H1 (cell line): ENCODE results near the gene ATP6AP1. TPM values are rescaled to one million over a fixed set of nuclear protein-coding genes. Genes with fewer than 3 reads are reported as not detected.

ENCODE experiments used
- CTCF ChIA-PET: fragments of 300-600 bp; sonication (Branson Sonifier 250); formaldehyde crosslinking; loops from one replicate; lab custom pipeline; 2021; ENCODE audit not compliant: partially characterized antibody; lab: Charles Lee
- POLR2A ChIA-PET: fragments of 300-600 bp; sonication (Branson Sonifier 250); formaldehyde crosslinking; loops from one replicate; lab custom pipeline; 2021; ENCODE audit warnings: inconsistent platforms; ENCODE audit not compliant: partially characterized antibody; lab: Charles Lee
- DNase-seq, 2 experiments: peaks; one replicate each; pipeline versions ENCODE4 v3.0.0 to v3.0.0-alpha.2; 2010 to 2022; ENCODE audit warnings: low spot score in 2 of 2, low read depth in 1 of 2, mixed read lengths in 1 of 2
- FAIRE-seq: peaks from 2 replicates; lab custom pipeline; 2011; peaks lifted over from hg19 to GRCh38; lab: Jason Lieb, UNC
- H2AFZ ChIP-seq: 2 replicates; pipeline ENCODE4 v1.8.1; 2012; ENCODE audit warnings: low read length, inconsistent platforms
- H2AK5ac ChIP-seq: 2 replicates; pipeline ENCODE4 v1.6.1; 2013; ENCODE audit warnings: low read depth, low read length
- H2BK120ac ChIP-seq: replicated peaks from 2 replicates; pipeline ENCODE3; 2013; ENCODE audit warnings: low read depth, low read length, inconsistent platforms
- H2BK12ac ChIP-seq: 2 replicates; pipeline ENCODE4 v1.6.1; 2013; ENCODE audit warnings: low read depth, low read length
- H2BK15ac ChIP-seq: 2 replicates; pipeline ENCODE4 v1.6.1; 2013; ENCODE audit warnings: low read length
- H2BK20ac ChIP-seq: 2 replicates; pipeline ENCODE4 v1.6.1; 2013; ENCODE audit warnings: low read length
- H2BK5ac ChIP-seq: 2 replicates; pipeline ENCODE4 v1.6.1; 2013; ENCODE audit warnings: low read depth, low read length
- H3K14ac ChIP-seq: 2 replicates; pipeline ENCODE4 v1.6.1; 2013; ENCODE audit warnings: inconsistent platforms; ENCODE audit not compliant: insufficient read length
- H3K18ac ChIP-seq: 2 replicates; pipeline ENCODE4 v1.6.1; 2013; ENCODE audit warnings: low read length; ENCODE audit errors: extremely low read depth
- H3K23ac ChIP-seq: 2 replicates; pipeline ENCODE4 v1.6.1; 2013; ENCODE audit warnings: inconsistent platforms; ENCODE audit not compliant: insufficient read length
- H3K23me2 ChIP-seq: 2 replicates; pipeline ENCODE4 v1.6.1; 2013; ENCODE audit warnings: low read depth, low read length
- H3K27ac ChIP-seq: 2 replicates; pipeline ENCODE4 v1.6.1; 2011; ENCODE audit warnings: low read depth, low read length, inconsistent platforms
- H3K27me3 ChIP-seq, 4 experiments: replicated peaks in 1 of 4; 1 replicate in 1 of 4; 2 replicates in 3 of 4; pipeline versions ENCODE4 v1.6.1 to v1.8.1; 2011 to 2013; ENCODE audit warnings: low read length in 3 of 4, mild to moderate bottlenecking in 3 of 4, inconsistent platforms in 2 of 4, mixed read lengths in 2 of 4, moderate library complexity in 1 of 4; ENCODE audit not compliant: control insufficient read depth in 3 of 4, insufficient read depth in 3 of 4; ENCODE audit errors: extremely low read depth in 1 of 4
- H3K36me3 ChIP-seq, 4 experiments: 2 replicates each; pipeline versions ENCODE4 v1.6.1 to v1.8.1; 2011 to 2013; ENCODE audit warnings: mild to moderate bottlenecking in 4 of 4, low read length in 3 of 4, moderate library complexity in 2 of 4, control low read depth in 1 of 4, inconsistent platforms in 1 of 4; ENCODE audit not compliant: insufficient read depth in 4 of 4, control insufficient read depth in 2 of 4
- H3K4ac ChIP-seq: replicated peaks from 2 replicates; pipeline ENCODE3; 2013; ENCODE audit warnings: low read length, low read depth, mixed read lengths, inconsistent platforms; ENCODE audit not compliant: insufficient read length
- H3K4me1 ChIP-seq, 4 experiments: replicated peaks in 1 of 4; 1 replicate in 1 of 4; 2 replicates in 3 of 4; pipeline versions ENCODE4 v1.6.1 to v1.8.1; 2011 to 2013; ENCODE audit warnings: low read length in 3 of 4, inconsistent platforms in 2 of 4, mixed read lengths in 1 of 4; ENCODE audit not compliant: insufficient read depth in 4 of 4, control insufficient read depth in 3 of 4
- H3K4me2 ChIP-seq, 2 experiments: 2 replicates each; pipeline versions ENCODE4 v1.6.1 to v1.8.1; 2011 to 2013; ENCODE audit warnings: low read depth in 2 of 2, low read length in 2 of 2, control low read depth in 1 of 2, inconsistent platforms in 1 of 2, mild to moderate bottlenecking in 1 of 2; ENCODE audit not compliant: insufficient read depth in 1 of 2
- H3K4me3 ChIP-seq, 4 experiments: fragments of 200-600, 300-600 bp in 1 of 4; sonication (generic), shearing (Covaris generic), sonication (Bioruptor Twin) in 1 of 4; 2 replicates each; pipeline versions ENCODE4 v1.5.1 to v1.8.1; 2011 to 2016; ENCODE audit warnings: low read length in 4 of 4, low read depth in 3 of 4, control low read depth in 2 of 4, inconsistent platforms in 2 of 4, mild to moderate bottlenecking in 2 of 4, mixed read lengths in 1 of 4, moderate library complexity in 1 of 4; ENCODE audit not compliant: insufficient read depth in 2 of 4; ENCODE audit errors: extremely low read depth in 1 of 4
- H3K56ac ChIP-seq: replicated peaks from 2 replicates; pipeline ENCODE3; 2013; ENCODE audit warnings: low read depth, mild to moderate bottlenecking, mixed read lengths, low read length, inconsistent platforms; ENCODE audit not compliant: insufficient read length
- H3K79me1 ChIP-seq: 2 replicates; pipeline ENCODE4 v1.6.1; 2013; ENCODE audit warnings: low read depth, low read length, control low read depth
- H3K79me2 ChIP-seq, 2 experiments: 2 replicates each; pipeline versions ENCODE4 v1.6.1 to v1.8.1; 2012 to 2013; ENCODE audit warnings: low read length in 2 of 2, mild to moderate bottlenecking in 2 of 2, inconsistent platforms in 1 of 2; ENCODE audit not compliant: insufficient read depth in 2 of 2, control insufficient read depth in 1 of 2
- H3K9ac ChIP-seq, 4 experiments: replicated peaks in 1 of 4; 1 replicate in 1 of 4; 2 replicates in 3 of 4; pipeline versions ENCODE4 v1.6.1 to v1.8.1; 2011 to 2013; ENCODE audit warnings: low read depth in 3 of 4, low read length in 3 of 4, control low read depth in 2 of 4, mild to moderate bottlenecking in 2 of 4, moderate library complexity in 2 of 4, inconsistent platforms in 1 of 4; ENCODE audit errors: extremely low read depth in 1 of 4
- H3K9me3 ChIP-seq, 2 experiments: 2 replicates each; pipeline versions ENCODE4 v1.6.1 to v1.8.1; 2012 to 2013; ENCODE audit warnings: mild to moderate bottlenecking in 2 of 2, moderate library complexity in 2 of 2, control low read depth in 1 of 2, inconsistent platforms in 1 of 2, low read depth in 1 of 2, low read length in 1 of 2, mixed read lengths in 1 of 2; ENCODE audit not compliant: insufficient read depth in 2 of 2
- H4K20me1 ChIP-seq, 2 experiments: replicated peaks in 1 of 2; 2 replicates each; pipeline versions ENCODE3 to v1.8.1; 2011 to 2013; ENCODE audit warnings: inconsistent platforms in 2 of 2, low read length in 2 of 2, mild to moderate bottlenecking in 1 of 2; ENCODE audit not compliant: insufficient read depth in 2 of 2, control insufficient read depth in 1 of 2
- H4K5ac ChIP-seq: 2 replicates; pipeline ENCODE4 v1.6.1; 2013; ENCODE audit warnings: low read length, low read depth, mixed read lengths, inconsistent platforms; ENCODE audit not compliant: insufficient read length
- H4K8ac ChIP-seq: 2 replicates; pipeline ENCODE4 v1.8.0; 2013; ENCODE audit warnings: mild to moderate bottlenecking, moderate library complexity, low read length, inconsistent platforms; ENCODE audit not compliant: insufficient read depth; ENCODE audit errors: extremely low read depth
- H4K91ac ChIP-seq: replicated peaks from 2 replicates; pipeline ENCODE3; 2013; ENCODE audit warnings: low read length, mixed read lengths, inconsistent platforms; ENCODE audit not compliant: insufficient read length
- CBX8 ChIP-seq: fragments of 300-800, 300-1000 bp; sonication (generic); IDR thresholded peaks from 2 replicates; pipeline ENCODE4 v1.7.1; 2016; ENCODE audit warnings: low read depth, low read length, borderline replicate concordance
- CREB1 ChIP-seq: IDR thresholded peaks from 2 replicates; pipeline ENCODE4 v1.6.1; 2012; ENCODE audit warnings: inconsistent platforms
- CTBP2 ChIP-seq: IDR thresholded peaks from 2 replicates; pipeline ENCODE4 v1.7.0; 2011; ENCODE audit warnings: borderline replicate concordance, mild to moderate bottlenecking, moderate library complexity, mixed read lengths, low read length; ENCODE audit not compliant: insufficient read depth, insufficient read length
- EGR1 ChIP-seq: IDR thresholded peaks from 2 replicates; pipeline ENCODE4 v1.6.1; 2011; ENCODE audit warnings: low read depth, low read length, borderline replicate concordance
- EZH2 ChIP-seq: fragments of 200-600 bp; sonication (generic); IDR thresholded peaks from 2 replicates; pipeline ENCODE4 v1.7.1; 2012; ENCODE audit warnings: low read depth, mild to moderate bottlenecking, moderate library complexity, low read length, inconsistent platforms; ENCODE audit not compliant: severe bottlenecking
- MAFK ChIP-seq: IDR thresholded peaks from 2 replicates; pipeline ENCODE4 v1.6.1; 2012; ENCODE audit warnings: low read depth, mild to moderate bottlenecking, improper control_type of control experiment, low read length
- RBBP5 ChIP-seq: IDR thresholded peaks from 2 replicates; pipeline ENCODE4 v1.7.1; 2012; ENCODE audit warnings: low read depth, mild to moderate bottlenecking, inconsistent platforms, low read length, moderate library complexity, borderline replicate concordance
- SAP30 ChIP-seq: fragments of 300-600 bp; sonication (generic); IDR thresholded peaks from 2 replicates; pipeline ENCODE4 v1.7.1; 2012; ENCODE audit warnings: low read length, moderate library complexity, mild to moderate bottlenecking, inconsistent platforms; ENCODE audit not compliant: insufficient read depth, insufficient replicate concordance
- SIRT6 ChIP-seq: IDR thresholded peaks from one replicate; pipeline ENCODE4 v1.7.1; 2012; ENCODE audit warnings: low read length, inconsistent platforms
- SRF ChIP-seq: IDR thresholded peaks from 2 replicates; pipeline ENCODE4 v1.6.1; 2011; ENCODE audit warnings: mild to moderate bottlenecking, low read depth, low read length, moderate library complexity
- TAF1 ChIP-seq: IDR thresholded peaks from 2 replicates; pipeline ENCODE4 v1.6.1; 2011; ENCODE audit warnings: mild to moderate bottlenecking, low read depth, low read length
- USF2 ChIP-seq: IDR thresholded peaks from 2 replicates; pipeline ENCODE4 v1.6.1; 2011; ENCODE audit warnings: low read length, improper control_type of control experiment
- WGBS, 2 experiments: shearing (Covaris generic) in 1 of 2; methylation state at CpG; one replicate each; pipeline versions ENCODE4 v1.1.6 to v1.1.7; 2013 to 2015; ENCODE audit warnings: low lambda C conversion rate in 2 of 2, mixed read lengths in 2 of 2, inconsistent platforms in 1 of 2, low coverage in 1 of 2, missing lambda C conversion rate in 1 of 2; ENCODE audit not compliant: insufficient replicate concordance in 2 of 2, insufficient coverage in 1 of 2, insufficient read length in 1 of 2; ENCODE audit errors: extremely low coverage in 1 of 2, missing lambda C conversion rate in 1 of 2; 5-methylcytosine and 5-hydroxymethylcytosine counted together
- polyA plus RNA-seq, 7 experiments: library from polyadenylated mRNA; depleted of rRNA in 3 of 7; stranded (reverse) in 5 of 7; unstranded in 2 of 7; fragments of >200 nt in 5 of 7; fragments of 200-250 nt in 2 of 7; gene quantifications; 1 replicate in 5 of 7; 2 replicates in 1 of 7; 4 replicates in 1 of 7; pipeline versions ENCODE4 v1.2.1 to v1.2.3, GENCODE V29; 2011 to 2013; ENCODE audit warnings: missing spikeins in 2 of 7, mixed read lengths in 2 of 7
- total RNA-seq: library from RNA; stranded (reverse); fragmentation: NEBNext Ultra II Directional; extraction: Animal tissue kit (Norgen Biotek cat#: 25700); gene quantifications from 2 replicates; pipeline ENCODE4 v1.2.1, GENCODE V29; 2021

Gene ATP6AP1
- total and polyA plus RNA-seq, 2 of the 8 experiments (the other 6 are each of a cell fraction or from before 2014, with no cell fraction given): 44.6 to 80.8 TPM

GRCh38 chrX:154381271-154381670 is 47.2 kb upstream of the ATP6AP1 start:
- Histone ChIP-seq H2BK120ac (peak overlapping the region; percentile 72), H3K79me1 (no peaks in the 10 kb centered on the region), H3K36me3 (peaks cover 0 to 26% (median 0%) of the 10 kb centered on the region in 4 experiments; a peak in 2 of 8 replicates), H4K8ac (no peak overlapping the region), H3K4ac (no peak overlapping the region), H2BK15ac (no peak overlapping the region), H3K4me2 (peak overlapping the region; percentile 59 to 98), H2AFZ (no peak overlapping the region), H3K9me3 (no peaks in the 10 kb centered on the region), H3K23me2 (peaks cover 4% of the 10 kb centered on the region; the same call in 1 of the 2 replicates), H3K27me3 (peaks cover 0 to 3% (median 0%) of the 10 kb centered on the region in 4 experiments; a peak in 1 of 7 replicates), H2AK5ac (no peak overlapping the region), H4K5ac (peak overlapping the region; percentile 90), H3K14ac (no peak overlapping the region), H2BK12ac (no peak overlapping the region), H3K27ac (peak overlapping the region; percentile 96; the same call in 1 of the 2 replicates), H3K79me2 (peaks cover 0 to 13% of the 10 kb centered on the region in 2 experiments; a peak in 2 of 4 replicates), H3K23ac (no peak overlapping the region), H3K4me3 (peak overlapping the region; percentile 7 to 97 (median 9); a peak in 3 of 8 replicates), H3K56ac (no peak overlapping the region), H2BK5ac (peak overlapping the region; percentile 75), H3K18ac (no peak overlapping the region), H4K20me1 (peaks cover 0 to 2% of the 10 kb centered on the region in 2 experiments), H2BK20ac (no peak overlapping the region), H4K91ac (no peak overlapping the region), H3K9ac (peak overlapping the region in 3 of 4 experiments; percentile 25 to 70 (median 47); a peak in 5 of 7 replicates), H3K4me1 (peaks cover 0 to 20% (median 9%) of the 10 kb centered on the region in 4 experiments; a peak in 6 of 7 replicates)
- 22% methylated on average over 5 of the region's 6 CpGs; no CpG with 5 or more reads in 1 of the 2 experiments for WGBS, 2 experiments
- DNase-seq: peak in 1 of 2 experiments; percentile 66
- peak; percentile 93 for FAIRE-seq
- POLR2A ChIA-PET: interaction anchor here (0.8 to 6.5 kb wide), 7 partner anchors 8 to 136 kb away, joined by 4 to 107 read pairs (median 22); partner anchors contain the start of genes FLNA and RPL10
- CTCF ChIA-PET: interaction anchor here (1.0 to 3.9 kb wide), 2 partner anchors 8 to 154 kb away, joined by 3 to 29 read pairs; partner anchors contain the start of gene FLNA
- TF ChIP-seq SIRT6 (no peak), EZH2 (no peak), CBX8 (no peak), CTBP2 (no peak), USF2 (no peak), MAFK (no peak), CREB1 (0 out of 2 replicates have a peak, but pooled peaks have one; percentile 28), SRF (no peak), SAP30 (no peak), EGR1 (no peak), TAF1 (0 out of 2 replicates have a peak, but pooled peaks have one; percentile 19), RBBP5 (no peak)
